ENCODE data around the gene TMTC2.

The TMTC2 gene

DNA sequence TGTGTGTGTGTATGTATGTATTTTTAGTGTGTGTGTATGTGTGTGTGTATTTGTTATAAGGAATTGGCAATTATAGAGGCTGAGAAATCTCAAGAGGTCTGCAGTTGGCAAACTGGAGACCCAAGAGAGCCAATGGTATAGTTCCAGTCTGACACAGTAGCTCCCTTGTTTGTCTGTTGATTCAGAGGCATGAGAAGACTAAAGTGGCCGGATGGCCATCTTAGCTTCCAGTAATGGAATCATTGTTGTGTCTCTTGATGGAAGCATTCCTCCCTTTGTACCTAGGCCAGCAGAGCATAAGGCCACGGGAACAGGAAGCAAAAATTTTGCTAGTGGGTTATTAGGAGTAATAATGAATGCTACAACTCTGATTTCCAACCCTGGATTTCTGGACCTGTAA, 460.6 kb downstream of the TMTC2 start:
- no peak for DNase-seq

DNA sequence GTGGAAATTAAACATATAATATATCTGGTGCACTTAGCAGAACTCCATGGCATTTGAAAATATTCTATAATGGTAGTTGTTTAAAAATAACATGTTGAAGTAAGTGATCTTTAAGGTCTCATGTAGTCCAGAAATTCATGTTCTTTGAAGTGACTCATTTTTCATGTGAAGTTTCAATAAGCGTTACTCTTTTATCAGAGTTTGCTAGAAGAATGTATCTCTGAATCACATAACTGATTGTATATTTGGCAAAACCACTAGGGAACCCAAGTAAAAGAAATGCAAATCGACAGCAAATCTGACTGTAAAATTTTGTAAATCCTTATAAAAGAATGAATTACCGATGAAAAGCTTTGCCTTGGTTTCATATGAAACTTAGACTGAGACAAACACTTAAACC, 463.3 kb downstream of the TMTC2 start:
- DNase-seq, result no peak

GRCh38 chr12:83150465-83151189, 463.9 kb downstream of the TMTC2 start:
- DNase-seq, result no peak

DNA sequence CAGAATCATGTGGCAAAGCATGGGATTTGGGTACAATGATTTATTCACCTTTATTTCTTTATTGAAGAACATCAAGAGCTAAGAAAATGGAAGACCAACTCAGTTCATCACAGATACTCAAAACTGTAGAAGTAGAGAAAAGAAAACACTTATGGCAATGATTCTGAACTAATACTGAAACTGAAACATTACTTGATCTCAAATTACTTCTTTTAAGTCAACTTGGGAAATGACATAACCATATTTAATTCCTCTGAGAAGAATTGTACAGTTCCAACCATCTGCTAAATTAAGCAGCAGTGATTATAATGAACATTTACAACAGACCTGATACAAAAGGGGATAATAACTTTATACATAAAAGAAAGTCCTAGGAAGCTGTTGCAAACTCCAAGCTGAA, 466.5 kb downstream of the TMTC2 start:
- DNase-seq, result no peak

DNA sequence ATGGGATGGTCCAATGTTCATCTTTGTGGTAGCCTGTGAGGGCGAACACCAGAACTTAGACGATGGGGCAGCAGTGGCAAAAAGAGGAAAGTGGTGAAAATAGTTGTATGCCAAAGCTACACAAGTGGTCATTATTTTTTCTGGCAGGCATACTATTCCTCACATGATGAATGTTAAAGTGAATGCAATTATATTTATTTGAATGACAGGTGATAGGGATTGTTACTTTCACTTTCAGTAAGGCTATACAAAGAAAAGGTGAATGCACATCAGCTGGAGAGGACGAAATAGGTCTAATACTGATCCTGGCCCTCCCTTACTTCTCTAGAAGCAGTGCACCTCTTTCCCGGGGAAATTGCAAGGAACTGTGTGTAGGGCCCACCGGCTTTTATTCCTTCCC, 470.1 kb downstream of the TMTC2 start:
- no peak for DNase-seq

DNA sequence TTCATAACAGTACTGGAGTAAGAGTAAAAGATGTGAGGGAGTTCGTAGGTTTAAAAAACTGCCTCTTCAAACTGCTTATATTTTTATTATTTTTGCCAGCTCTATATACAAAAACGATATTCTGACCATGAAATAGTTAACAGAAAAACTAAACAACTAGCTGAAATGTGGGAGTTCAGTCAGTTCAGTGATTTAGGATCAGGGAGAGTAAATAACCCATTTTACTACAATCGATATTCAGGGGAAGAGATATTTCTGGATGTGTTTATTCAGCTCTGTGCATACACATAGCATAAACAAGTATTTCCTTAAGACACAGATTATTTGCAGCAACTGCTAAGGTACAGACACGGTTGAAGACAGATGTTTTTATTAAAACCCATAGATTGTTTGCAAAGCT, 470.9 kb downstream of the TMTC2 start:
- no peak for DNase-seq

- DNase-seq, result no peak
Observed at GRCh38 chr12:83158613-83159207, 472.0 kb downstream of the TMTC2 start.

DNA sequence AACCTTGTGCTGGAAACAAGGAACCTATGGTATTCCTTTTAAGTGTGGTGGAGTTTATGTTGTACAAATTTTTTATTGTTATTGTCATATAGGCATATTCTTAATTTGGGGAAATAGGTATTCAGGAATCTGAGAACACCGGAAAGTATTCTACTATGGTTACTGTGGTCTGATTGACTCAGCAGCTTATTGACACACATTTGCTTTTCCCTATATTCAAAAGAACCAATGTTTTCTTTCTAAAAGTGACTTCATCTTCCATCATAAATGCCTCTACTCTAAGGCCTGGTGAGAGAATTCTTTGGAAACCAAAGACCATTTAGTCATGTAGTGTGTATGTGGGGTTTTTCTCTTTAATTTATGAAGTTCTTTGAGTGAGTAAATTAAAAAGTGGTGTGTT, 474.8 kb downstream of the TMTC2 start:
- no peak for DNase-seq

DNA sequence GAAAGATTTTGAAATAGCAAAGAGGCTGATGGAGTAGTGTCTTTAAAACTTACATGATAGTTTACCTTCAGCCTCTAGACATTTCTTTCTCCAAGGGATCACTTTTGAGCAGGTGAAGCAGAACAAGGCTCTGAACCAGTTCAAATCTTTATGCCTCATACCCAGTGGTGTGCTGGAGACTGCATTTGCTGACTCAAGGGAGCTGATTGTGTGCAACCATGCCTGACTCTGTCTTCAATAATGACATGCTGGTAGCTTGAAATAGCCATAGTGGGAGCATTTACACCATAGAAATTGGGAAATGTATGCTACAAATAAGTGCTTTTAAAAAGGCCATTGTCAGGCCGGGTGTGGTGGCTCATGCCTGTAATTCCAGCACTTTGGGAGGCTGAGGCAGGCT, 482.0 kb downstream of the TMTC2 start:
- no peak for DNase-seq

- no peak for DNase-seq
Observed at GRCh38 chr12:83172441-83172840, 485.7 kb downstream of the TMTC2 start.

GRCh38 chr12:83172866-83173649, 486.4 kb downstream of the TMTC2 start:
- no peak for DNase-seq

- DNase-seq, result no peak
Observed at GRCh38 chr12:83179999-83180398, 493.3 kb downstream of the TMTC2 start.

DNA sequence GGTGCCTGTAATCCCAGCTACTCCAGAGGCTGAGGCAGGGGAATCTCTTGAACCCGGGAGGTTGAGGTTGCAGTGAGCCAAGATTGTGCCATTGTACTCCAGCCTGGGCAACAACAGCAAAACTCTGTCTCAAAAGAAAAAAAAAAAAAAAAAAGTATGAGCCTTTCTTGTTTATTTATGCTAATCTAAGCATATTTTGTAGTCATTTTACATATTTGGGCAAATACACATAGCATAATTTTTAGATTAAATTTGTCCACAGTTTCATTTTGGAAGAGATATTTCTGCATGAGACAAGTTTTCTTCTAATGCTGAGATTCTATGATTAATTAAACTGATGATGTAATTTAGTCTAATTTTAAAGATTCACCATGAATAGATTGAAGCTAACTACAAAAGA, 494.4 kb downstream of the TMTC2 start:
- no peak for DNase-seq

DNA sequence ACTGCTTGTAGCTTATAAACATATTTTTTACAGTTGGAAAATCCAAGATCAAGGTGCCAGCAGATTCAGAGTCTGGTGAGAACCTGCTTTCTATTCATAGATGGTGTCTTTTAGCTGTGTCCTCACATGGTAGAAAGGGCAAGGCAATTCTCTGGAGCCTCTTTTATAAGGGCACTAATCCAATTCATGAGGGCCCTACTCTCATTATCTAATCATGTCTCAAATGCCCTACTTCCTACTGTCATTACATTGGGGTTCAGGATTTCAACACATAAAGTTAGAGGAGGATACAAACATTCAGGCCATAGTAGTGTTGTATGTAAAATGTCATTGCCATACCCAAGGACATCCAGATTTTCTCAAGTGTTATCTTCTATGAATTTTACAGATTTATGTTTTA, 496.4 kb downstream of the TMTC2 start:
- no peak for DNase-seq
